Panc1 (cell line): Measurements from ENCODE around the gene AMZ1.
A peak's percentile ranks its signal among the peaks of the same experiment; 100 is the strongest.

Experiments used
- POLR2AphosphoS5 ChIP-seq: IDR thresholded peaks from 2 replicates; pipeline ENCODE4 v1.6.1; 2012; ENCODE audit warnings: mild to moderate bottlenecking, low read depth, low read length, moderate library complexity
- TCF7L2 ChIP-seq: IDR thresholded peaks from 2 replicates; pipeline ENCODE4 v1.6.1; 2011; ENCODE audit warnings: mild to moderate bottlenecking, low read depth, low read length, inconsistent platforms
- TF ChIP-seq, protein P1 (sequence below): fragments of 450-650 bp; IDR thresholded peaks from 2 replicates; pipeline ENCODE4 v1.5.1; 2017; ENCODE audit warnings: mild to moderate bottlenecking
- TF ChIP-seq, protein P2 (sequence below), 2 experiments: IDR thresholded peaks; 2 replicates each; pipeline ENCODE4 v1.6.1; 2011 to 2012; ENCODE audit warnings: low read depth in 2 of 2, control low read depth in 1 of 2, low read length in 1 of 2, mild to moderate bottlenecking in 1 of 2, moderate library complexity in 1 of 2; ENCODE audit not compliant: insufficient read depth in 1 of 2

DNA sequence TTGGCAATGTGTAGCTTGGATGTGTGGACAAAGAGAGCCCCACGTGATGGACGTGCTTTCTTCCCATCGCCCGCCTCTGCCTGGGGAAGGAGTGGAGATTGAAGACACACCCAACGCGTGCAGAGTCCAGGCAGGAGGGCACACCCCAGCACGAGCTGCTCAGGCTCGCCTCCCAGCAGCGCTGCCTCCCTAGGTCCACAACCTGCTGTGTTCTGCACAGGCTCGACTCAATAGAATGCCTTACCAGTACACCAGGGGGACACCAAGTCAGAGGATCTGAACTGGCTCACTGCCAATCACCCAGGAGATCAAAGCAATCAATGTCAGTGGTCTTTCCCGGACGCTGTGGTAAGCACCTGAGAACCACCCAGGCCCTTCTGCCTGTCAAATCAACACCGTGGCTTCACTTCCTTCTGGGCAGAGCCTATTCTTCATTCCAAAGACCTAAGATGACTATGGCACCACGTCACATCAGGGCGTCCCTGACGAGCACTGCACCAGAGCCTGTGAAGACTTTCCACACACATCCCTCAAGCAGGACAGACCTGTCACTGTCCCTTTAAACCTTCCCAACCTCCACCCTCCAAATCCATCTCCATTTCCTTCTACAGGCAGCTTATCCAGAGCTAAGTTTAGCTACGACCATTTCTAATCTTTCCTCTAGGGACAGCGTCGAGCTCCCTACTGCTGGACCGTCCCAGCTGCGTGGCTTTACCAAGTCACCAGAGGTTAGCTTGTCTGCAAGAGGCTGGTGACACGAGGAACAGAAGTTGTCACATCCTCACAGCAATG is 72.3 kb downstream of the AMZ1 start:
- peak; percentile 93 for TF ChIP-seq TCF7L2
- TF ChIP-seq, protein P1, sequence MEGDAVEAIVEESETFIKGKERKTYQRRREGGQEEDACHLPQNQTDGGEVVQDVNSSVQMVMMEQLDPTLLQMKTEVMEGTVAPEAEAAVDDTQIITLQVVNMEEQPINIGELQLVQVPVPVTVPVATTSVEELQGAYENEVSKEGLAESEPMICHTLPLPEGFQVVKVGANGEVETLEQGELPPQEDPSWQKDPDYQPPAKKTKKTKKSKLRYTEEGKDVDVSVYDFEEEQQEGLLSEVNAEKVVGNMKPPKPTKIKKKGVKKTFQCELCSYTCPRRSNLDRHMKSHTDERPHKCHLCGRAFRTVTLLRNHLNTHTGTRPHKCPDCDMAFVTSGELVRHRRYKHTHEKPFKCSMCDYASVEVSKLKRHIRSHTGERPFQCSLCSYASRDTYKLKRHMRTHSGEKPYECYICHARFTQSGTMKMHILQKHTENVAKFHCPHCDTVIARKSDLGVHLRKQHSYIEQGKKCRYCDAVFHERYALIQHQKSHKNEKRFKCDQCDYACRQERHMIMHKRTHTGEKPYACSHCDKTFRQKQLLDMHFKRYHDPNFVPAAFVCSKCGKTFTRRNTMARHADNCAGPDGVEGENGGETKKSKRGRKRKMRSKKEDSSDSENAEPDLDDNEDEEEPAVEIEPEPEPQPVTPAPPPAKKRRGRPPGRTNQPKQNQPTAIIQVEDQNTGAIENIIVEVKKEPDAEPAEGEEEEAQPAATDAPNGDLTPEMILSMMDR: no peak
- peak; percentile 43; the same call in 1 of the 2 replicates for TF ChIP-seq POLR2AphosphoS5
- TF ChIP-seq, protein P2, sequence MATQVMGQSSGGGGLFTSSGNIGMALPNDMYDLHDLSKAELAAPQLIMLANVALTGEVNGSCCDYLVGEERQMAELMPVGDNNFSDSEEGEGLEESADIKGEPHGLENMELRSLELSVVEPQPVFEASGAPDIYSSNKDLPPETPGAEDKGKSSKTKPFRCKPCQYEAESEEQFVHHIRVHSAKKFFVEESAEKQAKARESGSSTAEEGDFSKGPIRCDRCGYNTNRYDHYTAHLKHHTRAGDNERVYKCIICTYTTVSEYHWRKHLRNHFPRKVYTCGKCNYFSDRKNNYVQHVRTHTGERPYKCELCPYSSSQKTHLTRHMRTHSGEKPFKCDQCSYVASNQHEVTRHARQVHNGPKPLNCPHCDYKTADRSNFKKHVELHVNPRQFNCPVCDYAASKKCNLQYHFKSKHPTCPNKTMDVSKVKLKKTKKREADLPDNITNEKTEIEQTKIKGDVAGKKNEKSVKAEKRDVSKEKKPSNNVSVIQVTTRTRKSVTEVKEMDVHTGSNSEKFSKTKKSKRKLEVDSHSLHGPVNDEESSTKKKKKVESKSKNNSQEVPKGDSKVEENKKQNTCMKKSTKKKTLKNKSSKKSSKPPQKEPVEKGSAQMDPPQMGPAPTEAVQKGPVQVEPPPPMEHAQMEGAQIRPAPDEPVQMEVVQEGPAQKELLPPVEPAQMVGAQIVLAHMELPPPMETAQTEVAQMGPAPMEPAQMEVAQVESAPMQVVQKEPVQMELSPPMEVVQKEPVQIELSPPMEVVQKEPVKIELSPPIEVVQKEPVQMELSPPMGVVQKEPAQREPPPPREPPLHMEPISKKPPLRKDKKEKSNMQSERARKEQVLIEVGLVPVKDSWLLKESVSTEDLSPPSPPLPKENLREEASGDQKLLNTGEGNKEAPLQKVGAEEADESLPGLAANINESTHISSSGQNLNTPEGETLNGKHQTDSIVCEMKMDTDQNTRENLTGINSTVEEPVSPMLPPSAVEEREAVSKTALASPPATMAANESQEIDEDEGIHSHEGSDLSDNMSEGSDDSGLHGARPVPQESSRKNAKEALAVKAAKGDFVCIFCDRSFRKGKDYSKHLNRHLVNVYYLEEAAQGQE (IDR thresholded peaks at IDR 0.05; ENCODE audit: insufficient read depth in 1 of 2, low read depth in 2 of 2, low read length in 1 of 2): no peak; a peak in 1 of 4 replicates
